ENCODE measurements around the gene AMPD3.

AMPD3 gene

GRCh38 chr11:10490398-10491241, 35.6 kb downstream of the AMPD3 start:
- DNase-seq, result no peak

- no peak for DNase-seq
Observed at GRCh38 chr11:10492084-10492483, 37.0 kb downstream of the AMPD3 start.

GRCh38 chr11:10493041-10493663, 38.1 kb downstream of the AMPD3 start:
- no peak for DNase-seq

- DNase-seq, result no peak
Observed at GRCh38 chr11:10494636-10495463, 39.8 kb downstream of the AMPD3 start.

- no peak for DNase-seq
Observed at GRCh38 chr11:10495464-10495786, 40.4 kb downstream of the AMPD3 start.

GRCh38 chr11:10496296-10496936, 41.4 kb downstream of the AMPD3 start:
- DNase-seq, result no peak

GRCh38 chr11:10497371-10498021, 42.4 kb downstream of the AMPD3 start:
- DNase-seq, result no peak

GRCh38 chr11:10498022-10498400, 42.9 kb downstream of the AMPD3 start:
- no peak for DNase-seq

- DNase-seq, result no peak
Observed at GRCh38 chr11:10498426-10499250, 43.6 kb downstream of the AMPD3 start.

GRCh38 chr11:10499452-10499851, 44.4 kb downstream of the AMPD3 start:
- DNase-seq, result no peak

- no peak for DNase-seq
Observed at GRCh38 chr11:10499874-10500601, 45.0 kb downstream of the AMPD3 start.

GRCh38 chr11:10500757-10501684, 46.0 kb downstream of the AMPD3 start:
- no peak for DNase-seq

GRCh38 chr11:10502065-10502680, 47.1 kb downstream of the AMPD3 start:
- no peak for DNase-seq

GRCh38 chr11:10502770-10503169, 47.7 kb downstream of the AMPD3 start:
- DNase-seq, result no peak

- DNase-seq, result no peak
Observed at GRCh38 chr11:10503221-10503620, 48.2 kb downstream of the AMPD3 start.

- peak; percentile 35 for DNase-seq
Observed at GRCh38 chr11:10503777-10504480, 48.9 kb downstream of the AMPD3 start.

- DNase-seq, result peak; percentile 86
Observed at GRCh38 chr11:10504490-10504889, 49.4 kb downstream of the AMPD3 start.

- DNase-seq, result no peak
Observed at GRCh38 chr11:10505278-10506007, 50.4 kb downstream of the AMPD3 start.
